NCI-H2081 treated with DMSO at 0.1 percent for 48 hours (cell line): ENCODE results near the gene TNS1.

ENCODE experiments used
- DNase-seq: peaks from one replicate; lab custom pipeline; 2025; lab: John Stamatoyannopoulos, UW

TNS1 gene

DNA sequence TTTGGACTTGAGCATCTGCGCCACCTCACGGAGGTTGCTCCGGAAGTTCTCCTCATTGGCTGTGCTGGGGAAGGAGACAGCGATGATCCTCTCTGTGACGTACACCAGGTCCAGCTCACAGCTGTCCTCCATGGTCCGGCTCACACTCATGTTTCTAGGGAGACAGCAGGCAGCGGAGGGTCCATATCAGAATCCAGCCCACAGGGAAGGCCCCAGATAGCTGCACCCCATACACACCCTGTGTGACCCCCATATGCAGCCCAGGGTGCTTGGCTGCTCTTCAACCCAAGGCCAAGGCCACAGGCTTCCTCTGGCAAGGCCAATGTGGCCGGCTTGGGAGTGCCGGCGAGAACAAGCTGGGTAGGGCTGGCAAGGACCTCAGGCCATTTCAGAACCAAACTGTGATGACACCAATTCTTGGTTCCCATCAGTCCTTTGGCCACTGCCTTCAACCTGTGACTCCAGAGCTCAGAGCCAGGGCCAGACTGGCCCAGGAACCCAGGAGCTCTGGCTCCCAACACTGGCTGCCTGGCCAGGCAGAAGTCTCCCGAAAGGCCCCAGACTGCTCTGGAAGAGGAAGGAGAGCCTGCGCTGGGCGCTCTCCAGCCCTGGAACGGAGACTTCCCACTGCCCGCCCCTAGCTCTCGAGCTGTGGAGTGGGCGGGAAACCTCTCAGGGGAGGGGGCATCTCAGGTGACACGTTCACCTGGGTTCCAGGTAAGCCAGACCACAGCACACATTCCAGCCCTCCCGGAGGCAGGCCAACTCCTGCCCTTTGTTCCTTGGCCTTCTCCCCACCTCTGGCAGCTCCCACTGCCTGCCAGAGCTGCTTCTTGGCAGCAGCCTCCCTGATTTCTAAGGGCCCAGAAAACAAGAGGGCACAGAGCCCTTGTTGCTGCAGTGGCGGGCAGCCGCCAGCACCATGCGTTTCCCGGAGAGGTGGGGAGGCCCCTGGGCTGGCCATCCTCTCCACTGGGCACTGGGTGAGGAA is 104.7 kb downstream of the TNS1 start:
- no peak for DNase-seq

DNA sequence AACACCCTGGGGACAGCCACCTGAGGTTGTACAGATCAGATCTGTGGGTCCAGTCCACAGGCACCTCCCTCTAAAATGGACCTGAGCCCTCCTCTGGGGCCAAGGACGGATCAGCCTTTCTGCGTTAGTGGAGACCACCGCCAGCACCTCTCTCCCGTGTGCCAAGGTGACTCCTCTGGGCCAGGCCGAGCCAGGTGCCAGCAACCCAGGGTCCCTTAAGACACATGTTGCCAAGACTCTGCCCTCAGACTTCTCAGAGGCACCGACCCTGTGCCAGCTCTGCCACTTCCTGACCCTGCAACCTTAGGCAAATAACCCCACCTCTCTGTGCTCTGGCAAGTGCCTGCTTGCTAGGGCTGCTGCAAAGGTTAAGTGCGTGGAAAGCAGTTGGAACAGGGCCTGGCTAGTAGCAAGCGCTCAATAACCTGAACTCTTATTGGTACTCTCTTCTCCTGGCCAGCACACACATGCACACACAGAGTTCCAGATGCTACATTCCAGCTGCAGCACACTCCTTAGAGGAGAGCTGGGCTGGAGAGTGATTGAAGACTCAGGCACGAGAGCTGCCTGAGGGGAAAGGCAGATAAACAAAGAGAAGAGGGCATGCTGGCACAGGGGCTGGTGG is 105.6 kb downstream of the TNS1 start:
- no peak for DNase-seq

DNA sequence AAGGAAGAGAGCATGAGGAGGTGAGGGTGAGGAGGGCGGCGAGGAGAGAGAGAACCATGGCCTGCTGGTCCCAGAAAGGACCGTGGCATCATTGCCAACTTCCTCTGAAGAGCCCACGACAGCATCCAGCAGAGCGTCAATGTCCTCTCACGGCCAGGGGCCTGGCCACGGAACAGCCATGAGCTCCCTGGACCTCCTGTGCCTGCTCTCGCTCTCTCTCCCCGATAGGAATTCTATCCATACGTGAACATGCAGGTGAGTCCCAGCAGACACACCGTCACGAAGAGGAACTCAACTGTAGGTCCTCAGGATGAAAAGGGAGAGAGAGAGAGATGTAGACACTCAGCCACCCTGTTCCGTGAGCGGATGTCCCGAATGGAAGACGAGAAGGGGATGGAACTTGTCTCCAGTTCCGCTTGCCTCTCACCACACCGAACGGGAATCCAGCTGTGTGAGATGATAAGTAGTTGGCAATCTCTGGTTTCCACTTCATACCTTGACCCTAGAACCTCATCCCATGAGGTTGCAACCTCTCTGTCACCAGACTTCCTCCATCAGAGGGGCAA is 107.6 kb downstream of the TNS1 start:
- DNase-seq, result no peak

DNA sequence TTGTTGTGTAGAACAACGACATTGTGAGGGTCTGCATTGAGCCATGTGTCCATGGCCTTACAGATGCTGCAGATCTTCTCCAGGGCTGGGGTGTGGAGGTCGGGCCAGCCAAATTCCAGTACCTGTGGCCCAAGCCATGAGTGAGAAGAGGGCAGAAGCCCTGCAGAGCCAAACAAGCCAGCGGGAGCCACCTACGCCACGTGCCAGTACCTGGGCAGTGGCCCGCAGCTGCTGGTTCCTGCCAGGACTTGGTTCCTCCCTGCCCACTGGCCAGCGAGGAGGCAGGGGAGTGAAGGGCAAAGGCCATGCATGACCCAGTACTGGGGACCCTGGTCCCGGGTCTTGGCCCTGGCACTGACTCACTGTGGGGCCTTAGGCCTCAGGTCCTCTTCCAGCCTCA is 109.4 kb downstream of the TNS1 start:
- no peak for DNase-seq

DNA sequence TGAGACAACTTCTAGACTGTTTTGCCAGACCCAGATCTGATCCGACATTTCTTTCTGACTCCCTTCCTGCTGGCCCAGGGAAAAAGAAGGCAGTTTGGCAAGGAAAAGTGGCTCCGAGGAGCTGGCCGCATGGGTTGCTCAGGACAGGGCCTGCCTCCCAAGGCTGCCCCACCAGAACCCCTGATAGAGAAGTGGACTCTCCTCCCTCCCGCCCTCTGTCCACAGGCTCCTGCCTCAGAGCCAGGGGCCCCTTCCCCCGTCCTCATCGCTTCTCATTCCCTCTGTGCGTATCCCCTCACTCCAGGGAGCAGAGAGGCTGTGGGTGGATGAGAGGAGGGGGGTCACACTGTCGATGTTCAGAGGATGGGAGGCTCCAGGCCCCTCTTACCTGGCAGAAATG is 110.2 kb downstream of the TNS1 start:
- DNase-seq, result no peak

DNA sequence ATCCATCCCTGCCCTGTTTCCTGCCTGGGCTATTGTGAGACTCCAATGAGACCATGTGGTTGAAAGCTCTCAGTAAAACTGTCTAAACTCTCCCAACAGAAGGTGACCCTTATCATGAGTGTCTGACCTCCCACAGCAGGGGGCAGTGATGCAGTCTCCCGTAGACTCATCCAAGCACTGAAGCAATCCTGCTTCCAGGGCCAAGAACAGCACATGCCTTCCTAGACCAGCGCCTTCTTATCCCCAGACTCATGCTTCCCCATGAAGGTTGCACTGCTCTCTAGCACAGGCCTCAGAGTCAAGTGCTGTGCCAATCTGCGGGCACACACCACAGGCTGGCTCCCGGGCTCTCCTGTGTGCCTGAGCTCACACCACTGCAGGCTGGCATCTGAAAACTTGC is 112.3 kb downstream of the TNS1 start:
- no peak for DNase-seq

DNA sequence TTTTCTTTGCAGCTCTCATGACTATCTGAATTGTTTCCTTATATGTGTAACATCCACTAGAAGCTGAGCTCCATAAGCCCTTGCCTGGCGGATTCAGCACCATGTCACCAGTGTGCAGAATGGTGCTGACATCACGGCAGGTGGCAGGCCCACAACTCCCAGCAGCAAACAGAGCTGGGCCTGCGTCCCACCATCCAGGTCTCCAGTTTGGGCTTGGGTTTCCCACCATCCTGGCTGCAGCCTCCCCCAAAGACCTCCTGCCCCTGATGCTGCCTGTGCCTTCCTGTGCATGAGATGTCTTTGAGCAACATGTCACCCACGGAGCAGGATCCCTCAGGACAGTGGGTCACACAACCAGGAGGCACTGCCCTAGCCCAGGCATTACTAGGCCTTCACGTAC is 113.1 kb downstream of the TNS1 start:
- no peak for DNase-seq

DNA sequence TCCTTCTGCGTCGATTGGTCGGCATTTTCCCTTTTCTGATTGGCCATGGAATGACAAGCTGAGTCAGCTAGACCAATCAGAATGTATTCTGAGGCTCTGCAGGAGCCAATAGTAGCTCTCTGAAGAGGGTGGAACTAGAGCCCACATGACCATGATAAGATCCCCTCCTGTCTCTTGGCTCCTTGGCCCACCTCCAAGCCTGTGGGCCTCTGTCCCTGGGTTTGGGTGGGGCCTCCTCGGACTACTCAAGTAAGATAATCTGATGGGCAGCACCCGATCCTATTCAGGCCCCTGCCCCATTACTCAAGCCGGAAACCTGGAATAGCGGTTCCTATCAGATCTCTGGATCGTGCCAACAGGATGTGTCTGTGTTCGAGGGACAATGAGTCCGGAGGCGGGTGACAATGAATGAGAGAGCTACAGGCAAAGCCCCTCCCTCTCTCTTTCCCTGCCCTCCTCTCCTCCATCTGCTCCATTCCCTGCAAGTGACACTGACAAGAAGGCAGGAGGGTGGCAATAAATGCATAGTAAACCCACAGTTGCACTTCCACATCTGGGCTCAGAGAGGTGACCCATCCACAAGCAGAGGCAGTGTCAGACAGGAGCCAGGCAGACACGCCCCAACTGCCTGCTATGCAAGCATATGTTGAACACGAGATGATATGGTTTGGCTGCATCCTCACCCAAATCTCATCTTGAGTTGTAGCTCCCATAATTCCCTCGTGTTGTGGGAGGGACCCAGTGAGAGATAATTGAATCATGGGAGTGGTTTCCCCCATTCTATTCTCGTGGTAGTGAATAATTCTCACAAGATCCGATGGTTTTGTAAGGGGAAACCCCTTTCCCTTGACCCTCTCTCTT is 114.7 kb downstream of the TNS1 start:
- DNase-seq, result no peak

DNA sequence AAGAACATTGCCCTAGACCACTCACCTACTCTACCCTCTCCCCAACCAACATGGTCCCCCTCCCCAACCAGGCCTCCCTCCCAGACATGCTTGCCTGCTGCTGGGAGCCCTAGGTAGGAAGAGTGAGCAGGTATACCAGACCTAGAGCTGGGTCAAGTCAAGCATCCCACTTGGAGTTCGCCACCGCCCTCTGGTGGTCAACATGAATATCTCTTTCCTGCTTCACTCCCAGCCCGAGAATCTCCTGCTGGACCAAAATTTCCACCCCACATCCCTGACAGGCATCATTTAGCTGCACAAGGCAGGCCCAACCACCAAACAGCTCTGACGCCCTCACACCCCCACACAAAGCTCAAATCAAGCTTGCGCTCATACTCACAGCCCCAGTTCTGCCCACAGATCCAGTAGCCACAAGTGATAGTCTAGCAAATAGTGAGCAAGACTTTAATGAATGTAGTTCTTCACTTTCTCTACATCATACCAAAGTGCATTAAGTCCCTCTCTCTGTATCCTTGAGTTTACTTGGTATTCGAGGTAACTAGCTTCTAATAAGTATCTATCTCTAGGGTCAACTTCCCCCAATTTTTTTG is 116.0 kb downstream of the TNS1 start:
- DNase-seq, result no peak

DNA sequence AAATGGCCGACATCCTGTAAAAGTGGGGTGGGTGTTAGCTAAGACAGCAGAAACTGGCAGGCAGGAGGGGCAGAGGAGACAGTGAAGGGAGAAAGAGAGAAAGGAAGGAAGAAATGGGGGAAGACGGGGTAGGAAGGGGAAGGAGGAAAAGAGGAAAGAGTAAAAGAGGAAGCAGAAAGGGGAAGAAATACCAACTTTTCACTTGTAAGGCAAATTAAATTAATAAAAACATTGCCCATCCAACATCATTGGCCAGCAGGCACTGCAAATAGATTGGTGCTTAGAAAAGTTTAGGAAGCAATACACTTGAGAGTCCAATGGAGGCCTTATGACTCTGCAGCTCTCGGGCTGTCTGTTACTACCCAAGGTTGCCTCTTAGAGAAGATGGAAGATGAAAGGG is 116.7 kb downstream of the TNS1 start:
- DNase-seq, result no peak

DNA sequence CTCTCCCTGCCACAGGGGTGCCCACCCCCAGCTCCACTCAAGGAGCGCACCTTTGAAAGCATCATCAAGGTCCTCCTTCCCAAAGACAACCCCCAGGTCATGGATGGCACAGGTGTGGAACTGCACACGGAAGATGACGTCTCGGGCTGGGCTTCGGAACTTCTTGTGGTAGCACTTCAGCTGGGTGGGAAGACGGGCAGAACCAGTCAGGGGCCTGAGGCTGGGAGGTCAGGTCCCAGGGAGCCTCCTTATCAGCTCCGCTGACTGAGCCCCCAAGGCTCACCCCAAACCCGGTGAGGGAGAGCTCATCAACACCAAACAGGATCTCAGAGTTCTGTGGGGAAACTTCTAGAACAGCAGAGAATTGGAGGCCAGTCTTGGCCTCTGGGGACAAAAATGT is 117.8 kb downstream of the TNS1 start:
- no peak for DNase-seq

DNA sequence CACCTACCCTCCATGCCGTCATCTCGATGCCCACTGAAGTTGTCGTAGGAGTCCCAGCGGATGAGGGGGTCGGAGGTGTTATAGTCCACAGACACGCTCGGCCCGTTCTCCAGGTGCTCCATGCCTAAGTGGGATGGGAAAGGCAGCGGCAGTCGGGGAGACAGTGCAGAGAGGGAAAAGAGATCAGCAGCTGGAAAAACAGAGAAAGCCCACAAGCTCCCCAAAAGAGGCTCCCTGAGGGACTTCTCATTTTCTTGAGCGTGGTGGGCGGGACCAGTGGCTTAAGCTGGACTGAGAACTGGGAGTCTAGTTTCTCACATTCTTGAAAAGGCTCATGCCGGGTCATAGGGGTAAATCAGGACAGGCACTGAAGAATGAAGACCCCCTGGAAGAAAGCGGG is 121.9 kb downstream of the TNS1 start:
- no peak for DNase-seq

DNA sequence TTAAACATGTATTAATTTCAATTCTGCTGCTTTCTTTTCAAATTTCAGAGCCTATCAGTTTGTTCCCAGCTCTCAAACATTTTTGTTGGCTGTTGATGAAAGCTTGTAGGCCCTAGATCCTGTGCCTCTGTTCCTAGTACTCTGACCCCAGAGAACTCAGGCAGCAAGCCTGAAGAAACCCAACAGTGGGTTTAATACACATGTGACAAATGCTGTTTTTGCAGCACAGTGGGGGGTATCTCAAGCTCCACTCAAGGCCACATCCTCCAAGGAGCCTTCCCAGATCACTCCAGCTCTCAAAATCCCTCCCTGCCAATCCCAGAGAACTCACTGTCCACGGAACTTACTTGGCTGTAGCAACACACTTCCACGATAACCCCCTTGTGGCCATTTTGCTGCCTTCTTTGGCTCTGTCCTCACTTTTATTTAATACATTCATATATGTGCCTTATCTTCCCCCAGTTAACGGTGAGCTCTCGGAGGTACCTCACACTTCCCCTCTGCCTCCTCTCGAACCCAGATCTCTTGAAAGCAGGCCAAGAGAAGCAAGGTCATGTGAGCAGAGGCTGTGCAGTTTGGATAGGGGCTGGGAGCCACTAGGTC is 122.4 kb downstream of the TNS1 start:
- no peak for DNase-seq

DNA sequence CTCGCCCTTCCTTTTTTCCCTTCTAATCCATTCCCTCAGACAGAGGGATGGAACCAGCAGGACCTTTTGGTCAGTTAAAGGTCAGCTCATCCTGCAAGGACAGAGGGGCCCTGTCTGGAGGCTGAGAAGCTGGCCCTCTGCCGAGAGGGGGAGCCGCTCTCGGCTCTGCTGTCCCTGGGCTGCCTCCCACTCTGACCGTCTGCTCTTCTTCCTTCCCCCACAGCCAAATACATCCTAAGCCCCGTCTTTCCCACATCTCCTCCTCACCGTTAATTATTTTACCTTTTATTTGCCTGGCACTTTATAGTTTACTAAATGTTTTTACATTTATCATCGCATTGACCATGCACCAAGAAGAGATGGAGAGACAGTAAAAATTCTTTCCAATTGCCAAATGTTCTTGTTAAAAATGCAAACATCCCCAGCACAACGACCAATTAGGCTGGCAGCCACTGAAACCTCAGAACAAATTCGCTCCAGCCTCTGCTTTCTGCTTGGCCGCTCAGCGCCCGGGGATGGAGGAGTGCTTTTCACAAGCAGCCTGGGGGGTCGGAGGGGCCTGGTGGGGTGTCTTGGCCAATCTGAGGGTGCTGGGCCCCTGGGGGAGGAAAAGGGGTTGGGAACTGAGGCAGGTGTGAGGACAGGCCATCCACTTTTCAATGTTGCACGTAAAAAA is 123.7 kb downstream of the TNS1 start:
- DNase-seq, result no peak

DNA sequence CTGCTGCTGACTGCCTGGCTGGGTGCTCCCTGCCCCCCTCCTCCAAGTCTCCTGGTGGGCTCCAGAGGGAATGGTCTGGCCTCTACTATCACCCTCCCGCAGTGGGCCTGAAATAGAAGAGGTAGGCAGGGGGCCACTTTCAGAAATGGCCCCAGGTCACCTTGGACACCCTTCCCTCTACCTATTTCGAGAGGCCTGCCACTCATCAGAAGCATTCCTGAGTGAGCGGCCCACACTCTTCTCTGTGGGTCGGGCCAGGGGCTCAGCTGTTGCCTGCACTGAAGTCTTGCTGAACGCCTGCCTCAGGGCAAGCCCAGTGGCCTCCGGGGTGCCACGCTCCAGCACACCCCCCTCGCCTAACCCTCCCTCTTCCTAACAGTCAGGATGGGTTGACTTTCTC is 124.9 kb downstream of the TNS1 start:
- DNase-seq, result no peak

DNA sequence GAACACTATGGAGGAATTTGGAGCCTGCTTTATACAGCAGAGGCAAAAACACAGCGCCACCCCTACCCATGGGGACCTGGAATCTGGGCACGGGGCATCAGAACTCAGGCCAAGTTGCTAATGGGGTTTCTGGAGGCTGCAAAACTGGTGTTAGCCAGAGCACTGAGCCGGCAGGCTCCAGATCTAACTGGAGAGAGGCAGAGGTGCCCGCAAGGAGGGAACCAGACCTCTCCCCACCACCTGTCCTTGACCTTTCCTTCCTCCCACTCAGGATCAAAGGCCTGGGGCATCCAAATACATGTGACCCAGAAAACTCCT is 126.6 kb downstream of the TNS1 start:
- no peak for DNase-seq

DNA sequence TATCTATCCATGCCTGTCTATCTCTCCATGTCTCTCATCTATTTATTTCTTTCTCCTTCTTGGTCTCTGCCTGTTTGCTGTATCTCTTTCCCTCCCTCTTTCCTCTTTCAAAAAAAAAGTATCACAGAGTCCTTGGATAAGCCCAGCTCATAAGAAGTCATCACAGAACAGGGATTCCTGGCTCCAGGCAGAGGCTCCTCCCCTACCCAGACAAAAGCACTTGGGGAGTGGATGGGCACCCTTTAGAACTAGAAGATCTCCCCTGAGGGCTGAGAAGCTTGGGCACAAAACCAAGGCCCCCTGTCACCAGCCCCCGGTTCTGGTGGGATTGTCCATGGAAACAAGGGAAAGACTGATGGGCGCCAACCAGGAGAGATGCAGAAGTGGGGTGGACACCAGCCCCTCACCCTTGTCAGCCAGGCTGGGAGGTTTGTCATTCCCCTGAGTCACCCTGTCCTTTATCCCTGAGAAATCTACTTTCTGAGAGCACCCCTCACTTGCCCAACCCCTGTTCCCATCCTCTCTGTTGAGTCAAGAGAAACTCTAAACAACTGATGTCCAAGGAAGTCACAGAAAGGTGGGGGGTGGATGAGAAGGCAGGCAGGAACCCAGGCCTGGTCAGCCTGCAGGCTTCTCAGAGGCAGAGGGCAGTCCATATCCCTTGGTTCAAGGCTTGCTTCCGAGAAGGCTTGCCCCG is 127.1 kb downstream of the TNS1 start:
- DNase-seq, result no peak

DNA sequence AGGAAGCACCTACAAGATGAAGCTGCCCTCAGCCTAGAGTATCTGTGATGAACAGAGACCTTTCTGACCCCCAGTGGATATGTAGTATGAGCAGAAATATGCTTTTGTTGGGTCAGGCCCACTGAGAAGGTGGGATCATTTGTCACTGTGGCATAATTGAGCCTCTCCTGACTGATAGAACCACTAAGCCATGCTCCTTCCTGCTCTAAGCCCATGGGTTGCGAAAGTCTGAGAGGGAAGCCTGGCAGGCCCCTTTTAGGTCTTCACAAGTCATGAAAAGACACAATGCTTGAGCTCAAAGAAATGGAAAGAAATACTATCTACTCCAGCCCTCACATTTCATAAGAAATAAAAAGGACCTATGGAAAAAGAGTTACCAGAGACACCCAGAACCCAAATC is 127.7 kb downstream of the TNS1 start:
- no peak for DNase-seq

DNA sequence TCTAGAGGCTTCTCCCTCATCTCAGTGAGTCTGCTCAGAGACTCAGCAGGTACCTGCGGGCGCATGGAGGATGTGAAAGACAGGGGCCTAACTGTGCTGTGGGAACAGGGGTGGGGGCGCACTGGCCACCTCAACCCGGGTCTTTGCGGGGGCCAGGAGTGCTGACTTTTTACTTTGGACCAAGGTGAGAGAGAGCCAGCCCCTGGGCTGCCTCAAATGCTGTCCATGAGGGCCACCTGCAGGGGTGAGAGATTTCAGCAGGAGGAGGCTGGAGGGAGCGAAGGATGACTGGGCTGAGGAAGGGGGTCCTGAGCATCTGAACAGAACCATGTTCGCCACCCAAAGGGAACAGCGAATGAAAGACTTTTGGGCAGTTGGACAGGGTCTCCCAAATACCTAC is 129.4 kb downstream of the TNS1 start:
- no peak for DNase-seq

DNA sequence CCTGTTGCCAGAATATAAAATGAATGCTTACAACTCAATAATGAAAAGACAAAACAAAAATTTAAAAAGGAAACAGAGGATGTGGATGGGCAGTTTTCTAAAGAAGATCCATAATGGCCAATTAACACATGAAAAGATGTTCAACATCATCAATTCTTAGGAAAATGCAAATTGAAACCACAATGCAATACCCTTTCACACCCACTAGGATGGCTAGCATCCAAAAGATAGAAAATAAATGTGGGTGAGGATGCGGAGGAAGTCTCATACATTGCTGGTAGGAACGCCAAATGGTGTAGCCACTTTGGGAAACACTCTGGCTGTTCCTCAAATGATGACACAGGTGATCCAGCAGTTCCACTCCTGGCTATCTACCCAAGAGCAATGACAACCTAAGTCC is 130.5 kb downstream of the TNS1 start:
- DNase-seq, result no peak
